T-helper 2 cell (primary cell): Measurements from ENCODE around the gene BMP7.

ENCODE experiments used
- DNase-seq, 5 experiments: peaks; one replicate each; pipeline versions ENCODE4 v3.0.0 to v3.0.0-alpha.2; 2012 to 2022

The BMP7 gene

GRCh38 chr20:57188576-57189079 lies 77.8 kb downstream of the BMP7 start:
- no peak for DNase-seq

- no peak for DNase-seq
Measured at GRCh38 chr20:57188056-57188455, 78.4 kb downstream of the BMP7 start.

- DNase-seq: no peak
Measured at GRCh38 chr20:57187068-57187634, 79.3 kb downstream of the BMP7 start.

- DNase-seq: no peak
Measured at GRCh38 chr20:57186192-57186591, 80.2 kb downstream of the BMP7 start.

GRCh38 chr20:57185188-57185743 lies 81.2 kb downstream of the BMP7 start:
- no peak for DNase-seq

GRCh38 chr20:57183457-57184009 lies 82.9 kb downstream of the BMP7 start:
- no peak for DNase-seq

- DNase-seq: no peak
Measured at GRCh38 chr20:57181639-57182038, 84.8 kb downstream of the BMP7 start.

- DNase-seq: no peak
Measured at GRCh38 chr20:57180954-57181353, 85.5 kb downstream of the BMP7 start.

GRCh38 chr20:57180387-57180786 lies 86.1 kb downstream of the BMP7 start:
- DNase-seq: no peak

- no peak for DNase-seq
Measured at GRCh38 chr20:57179265-57179664, 87.2 kb downstream of the BMP7 start.

GRCh38 chr20:57178582-57179111 lies 87.8 kb downstream of the BMP7 start:
- DNase-seq: no peak

GRCh38 chr20:57177636-57178280 lies 88.7 kb downstream of the BMP7 start:
- DNase-seq: no peak

GRCh38 chr20:57176842-57177241 lies 89.6 kb downstream of the BMP7 start:
- DNase-seq: no peak

- peak in 1 of 5 experiments; percentile 37 for DNase-seq
Measured at GRCh38 chr20:57175397-57176010, 90.9 kb downstream of the BMP7 start.

- DNase-seq: no peak
Measured at GRCh38 chr20:57174737-57175136, 91.7 kb downstream of the BMP7 start.

GRCh38 chr20:57173986-57174385 lies 92.5 kb downstream of the BMP7 start:
- no peak for DNase-seq

- no peak for DNase-seq
Measured at GRCh38 chr20:57173041-57173440, 93.4 kb downstream of the BMP7 start.

GRCh38 chr20:57170343-57170742 lies 96.1 kb downstream of the BMP7 start:
- DNase-seq: no peak

- no peak for DNase-seq
Measured at GRCh38 chr20:57169162-57169561, 97.3 kb downstream of the BMP7 start.

GRCh38 chr20:57167971-57168701 lies 98.3 kb downstream of the BMP7 start:
- no peak for DNase-seq

- DNase-seq: no peak
Measured at GRCh38 chr20:57167292-57167655, 99.2 kb downstream of the BMP7 start.

- DNase-seq: no peak
Measured at GRCh38 chr20:57166568-57167291, 99.7 kb downstream of the BMP7 start.
